HEK293T (cell line): ENCODE data around the gene PSMG1.

Experiments
- ELF4 ChIP-seq: fragments of 450-650 bp; IDR thresholded peaks from 2 replicates; pipeline ENCODE4 v1.6.1; 2017; ENCODE audit warnings: antibody characterized with exemption
- FOXA1 ChIP-seq: fragments of 450-650 bp; IDR thresholded peaks from 2 replicates; pipeline ENCODE4 v1.6.1; 2016; ENCODE audit warnings: mild to moderate bottlenecking
- FOXM1 ChIP-seq: fragments of 450-650 bp; IDR thresholded peaks from 2 replicates; pipeline ENCODE4 v1.6.1; 2017; ENCODE audit warnings: mild to moderate bottlenecking, borderline replicate concordance
- SP1 ChIP-seq: fragments of 450-650 bp; IDR thresholded peaks from 2 replicates; pipeline ENCODE4 v1.6.1; 2017

GRCh38 chr21:39149882-39150281 is 33.4 kb downstream of the PSMG1 start:
- no peak for TF ChIP-seq ELF4
- TF ChIP-seq FOXA1, result no peak
- TF ChIP-seq FOXM1, result no peak
- no peak for TF ChIP-seq SP1
